T-helper 1 cell treated with Interleukin-12 subunit alpha and Interleukin-12 subunit beta and Interleukin-4 antibody, amounts not matched to agents 30 μg/mL and 1 μg/mL, for 36 hours (primary cell): ENCODE data around the gene PRDM7.
"Not testable (repeated sequence)": the region's sequence is repeated elsewhere in the genome, so short reads cannot be mapped to it uniquely, and the experiment has no call there.

Source experiments
- H3K27ac Mint-ChIP-seq: one replicate; pipeline ENCODE4 v1.8.0; 2021; ENCODE audit warnings: mild to moderate bottlenecking, mixed read lengths
- H3K27me3 Mint-ChIP-seq: one replicate; pipeline ENCODE4 v1.8.0; 2021; ENCODE audit warnings: low read depth, mixed read lengths
- H3K36me3 Mint-ChIP-seq: one replicate; pipeline ENCODE4 v1.8.0; 2021; ENCODE audit warnings: low read depth, mixed read lengths
- H3K4me1 Mint-ChIP-seq: one replicate; pipeline ENCODE4 v1.8.0; 2021; ENCODE audit warnings: low read depth, mixed read lengths
- H3K4me3 Mint-ChIP-seq: one replicate; pipeline ENCODE4 v1.8.0; 2021; ENCODE audit warnings: mild to moderate bottlenecking, moderate library complexity, mixed read lengths
- H3K9me3 Mint-ChIP-seq: one replicate; pipeline ENCODE4 v1.8.0; 2021; ENCODE audit warnings: mixed read lengths

The PRDM7 gene

GRCh38 chr16:90092781-90093180, 15.7 kb upstream of the PRDM7 start:
- not testable (repeated sequence) for H3K27ac Mint-ChIP-seq

DNA sequence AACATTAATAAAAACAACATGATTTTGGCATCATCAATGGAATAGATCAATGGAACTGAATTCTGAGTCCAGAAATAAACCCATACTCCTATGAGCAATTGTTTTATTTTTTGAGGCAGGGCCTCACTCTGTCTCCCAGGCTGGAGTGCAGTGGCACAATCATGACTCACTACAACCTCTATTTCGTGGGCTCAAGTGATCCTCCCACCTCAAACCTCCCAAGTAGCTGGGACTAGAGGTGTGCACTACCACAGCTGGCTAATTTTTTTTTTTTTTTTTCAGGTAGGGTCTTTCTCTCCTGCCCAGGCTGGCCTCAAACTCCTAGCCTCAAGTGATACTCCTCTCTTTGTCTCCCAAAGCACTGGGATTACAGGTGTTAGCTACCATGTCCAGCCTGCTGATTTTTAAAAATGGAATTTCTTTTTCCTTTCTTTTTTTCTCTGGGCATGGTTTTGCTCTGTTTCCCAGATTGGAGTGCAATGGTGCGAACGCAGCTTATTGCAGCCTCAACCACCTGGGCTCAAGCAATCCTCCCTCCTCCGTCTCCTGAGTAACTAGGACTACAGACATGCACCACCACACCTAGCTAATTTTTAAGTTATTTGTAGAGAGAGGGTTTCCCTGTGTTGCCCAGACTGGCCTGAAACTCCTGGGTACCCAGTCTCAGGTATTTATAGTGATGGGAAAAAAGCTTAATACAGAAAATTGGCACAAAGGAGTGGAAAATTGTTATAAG, 7.3 kb upstream of the PRDM7 start:
- Mint-ChIP-seq H3K4me1 (peaks cover 6% of the 10 kb centered on the region), H3K4me3 (no peak overlapping the region), H3K27me3 (peaks cover 46% of the 10 kb centered on the region), H3K27ac (no peak overlapping the region), H3K36me3 (no peaks in the 10 kb centered on the region), H3K9me3 (no peaks in the 10 kb centered on the region)

More at GRCh38 chr16:90092781-90093180, 15.7 kb upstream of the PRDM7 start:
- H3K4me1 Mint-ChIP-seq, H3K9me3 Mint-ChIP-seq, H3K36me3 Mint-ChIP-seq, H3K4me3 Mint-ChIP-seq: not testable (repeated sequence)
- H3K27me3 Mint-ChIP-seq = peaks cover 14% of the 10 kb centered on the region

DNA sequence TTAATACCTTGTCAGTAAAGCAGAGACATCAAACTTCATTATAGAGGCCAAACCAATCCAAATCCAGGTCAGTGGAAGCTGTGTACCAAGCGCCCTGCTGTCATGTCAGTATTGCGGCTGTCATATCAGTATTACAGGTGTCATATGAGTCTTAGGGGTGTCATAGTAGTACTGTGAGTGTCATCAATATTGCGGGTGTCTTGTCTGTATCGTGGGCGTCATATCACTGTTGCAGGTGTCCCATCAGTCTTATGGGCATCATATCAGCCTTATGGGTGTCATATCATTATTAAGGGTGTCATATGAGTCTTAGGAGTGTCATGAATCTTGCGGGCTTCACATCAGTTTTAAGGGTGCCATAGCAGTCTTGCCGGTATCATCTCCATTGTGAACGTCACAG, 6.0 kb upstream of the PRDM7 start:
- peak overlapping the region; percentile 52 for H3K27ac Mint-ChIP-seq
- H3K36me3 Mint-ChIP-seq = no peaks in the 10 kb centered on the region
- H3K9me3 Mint-ChIP-seq = no peaks in the 10 kb centered on the region
- peaks cover 35% of the 10 kb centered on the region for H3K27me3 Mint-ChIP-seq
- peaks cover 10% of the 10 kb centered on the region for H3K4me1 Mint-ChIP-seq
- H3K4me3 Mint-ChIP-seq = peak overlapping the region; percentile 88

- H3K4me1 Mint-ChIP-seq = peaks cover 23% of the 10 kb centered on the region
- H3K4me3 Mint-ChIP-seq = peak overlapping the region; percentile 88
- H3K9me3 Mint-ChIP-seq = no peaks in the 10 kb centered on the region
- H3K27ac Mint-ChIP-seq = no peak overlapping the region
- H3K36me3 Mint-ChIP-seq = no peaks in the 10 kb centered on the region
- H3K27me3 Mint-ChIP-seq = peaks cover 29% of the 10 kb centered on the region
These were observed 4.5 kb upstream of the PRDM7 start for GRCh38 chr16:90081606-90081970.

- Mint-ChIP-seq H3K9me3 (no peaks in the 10 kb centered on the region), H3K4me1 (peaks cover 27% of the 10 kb centered on the region), H3K27me3 (peaks cover 33% of the 10 kb centered on the region), H3K36me3 (no peaks in the 10 kb centered on the region), H3K4me3 (no peak overlapping the region), H3K27ac (no peak overlapping the region)
These were observed 1.4 kb upstream of the PRDM7 start for GRCh38 chr16:90078579-90078895.

- peaks cover 33% of the 10 kb centered on the region for H3K27me3 Mint-ChIP-seq
- peak overlapping the region; percentile 77 for H3K27ac Mint-ChIP-seq
- no peaks in the 10 kb centered on the region for H3K9me3 Mint-ChIP-seq
- peaks cover 26% of the 10 kb centered on the region for H3K4me1 Mint-ChIP-seq
- peak overlapping the region; percentile 77 for H3K4me3 Mint-ChIP-seq
- H3K36me3 Mint-ChIP-seq = no peaks in the 10 kb centered on the region
These were observed 837 bp upstream of the PRDM7 start for GRCh38 chr16:90077757-90078578.

- Mint-ChIP-seq H3K4me3 (no peak overlapping the region), H3K4me1 (peaks cover 11% of the 10 kb centered on the region)
These were observed 4.6 kb downstream of the PRDM7 start for GRCh38 chr16:90072442-90073105.

GRCh38 chr16:90070440-90070839, 6.7 kb downstream of the PRDM7 start:
- Mint-ChIP-seq H3K9me3 (no peaks in the 10 kb centered on the region), H3K4me1 (no peaks in the 10 kb centered on the region), H3K4me3 (no peak overlapping the region), H3K27ac (no peak overlapping the region), H3K27me3 (peaks cover 23% of the 10 kb centered on the region), H3K36me3 (no peaks in the 10 kb centered on the region)

More at GRCh38 chr16:90072442-90073105, 4.6 kb downstream of the PRDM7 start:
- Mint-ChIP-seq H3K9me3 (no peaks in the 10 kb centered on the region), H3K27ac (no peak overlapping the region), H3K36me3 (no peaks in the 10 kb centered on the region), H3K27me3 (peaks cover 34% of the 10 kb centered on the region)

- Mint-ChIP-seq H3K36me3 (no peaks in the 10 kb centered on the region), H3K9me3 (no peaks in the 10 kb centered on the region), H3K27me3 (peaks cover 22% of the 10 kb centered on the region), H3K4me3 (no peak overlapping the region), H3K4me1 (no peaks in the 10 kb centered on the region), H3K27ac (no peak overlapping the region)
These were observed 15.7 kb downstream of the PRDM7 start for GRCh38 chr16:90061437-90061836.

DNA sequence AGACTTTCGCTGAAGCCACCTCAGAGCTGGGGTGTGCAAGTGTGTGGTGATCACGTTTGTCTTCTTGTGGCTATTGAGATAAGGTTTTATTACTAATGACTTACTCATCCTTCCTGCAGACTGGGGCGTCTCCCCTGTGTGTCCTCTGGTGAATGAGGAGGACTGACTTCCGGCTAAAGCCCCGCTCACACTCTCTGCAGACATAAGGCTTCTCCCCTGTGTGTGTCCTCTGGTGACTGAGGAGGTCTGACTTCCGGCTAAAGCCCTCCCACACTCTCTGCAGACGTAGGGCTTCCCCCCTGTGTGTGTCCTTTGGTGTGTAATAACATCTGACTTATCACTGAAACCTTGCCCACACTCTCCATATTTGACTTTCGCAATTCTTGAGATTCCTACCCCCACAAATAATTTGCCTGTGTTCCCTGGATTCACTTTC, 19.4 kb downstream of the PRDM7 start:
- Mint-ChIP-seq H3K27ac (no peak overlapping the region), H3K9me3 (peaks cover 23% of the 10 kb centered on the region), H3K27me3 (peaks cover 14% of the 10 kb centered on the region), H3K4me3 (no peak overlapping the region), H3K4me1 (no peaks in the 10 kb centered on the region), H3K36me3 (no peaks in the 10 kb centered on the region)

- H3K4me3 Mint-ChIP-seq, H3K4me1 Mint-ChIP-seq, H3K27ac Mint-ChIP-seq, H3K36me3 Mint-ChIP-seq, H3K27me3 Mint-ChIP-seq: not testable (repeated sequence)
- H3K9me3 Mint-ChIP-seq = peaks cover 23% of the 10 kb centered on the region
These were observed 20.6 kb downstream of the PRDM7 start for GRCh38 chr16:90056521-90056920.

DNA sequence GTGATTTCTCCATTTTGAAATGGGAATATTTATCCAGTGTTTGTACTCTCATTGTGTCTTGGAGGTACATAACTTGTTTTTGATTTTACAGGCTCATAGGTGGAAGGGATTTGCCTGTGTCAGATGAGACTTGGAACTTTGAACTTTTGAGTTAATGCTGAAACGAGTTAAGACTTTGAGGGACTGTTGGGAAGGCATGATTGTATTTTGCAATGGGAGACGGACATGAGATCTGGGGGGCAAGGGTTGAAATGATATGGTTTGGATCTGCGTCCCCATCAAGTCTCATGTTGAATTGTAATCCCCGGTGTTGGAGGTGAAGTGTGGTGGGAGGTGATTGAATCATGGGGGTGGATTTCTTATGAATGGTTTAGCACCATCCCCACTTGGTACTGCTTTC, 21.8 kb downstream of the PRDM7 start:
- H3K4me1 Mint-ChIP-seq = no peaks in the 10 kb centered on the region
- peaks cover 23% of the 10 kb centered on the region for H3K9me3 Mint-ChIP-seq
- H3K36me3 Mint-ChIP-seq = no peaks in the 10 kb centered on the region
- no peak overlapping the region for H3K4me3 Mint-ChIP-seq
- H3K27ac Mint-ChIP-seq = no peak overlapping the region
- H3K27me3 Mint-ChIP-seq = peaks cover 4% of the 10 kb centered on the region

DNA sequence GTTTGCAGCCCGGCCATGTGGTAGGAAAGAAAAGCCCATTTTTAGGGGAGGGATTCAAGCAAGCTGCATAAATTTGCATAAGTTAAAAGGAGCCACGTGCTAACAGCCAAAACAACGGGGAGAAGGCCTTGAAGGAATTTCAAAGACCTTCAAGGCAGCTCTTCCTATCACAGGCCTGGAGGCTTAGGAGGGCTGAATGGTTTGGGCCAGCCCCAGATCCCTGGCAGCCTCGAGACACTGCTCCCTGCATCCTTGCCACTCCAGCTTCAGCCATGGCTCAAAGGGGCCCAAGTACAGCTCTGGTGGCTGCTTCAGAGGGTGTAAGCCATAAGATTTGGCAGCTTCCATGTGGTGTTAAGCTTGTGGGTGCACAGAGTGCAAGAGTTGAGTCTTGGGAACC, 22.6 kb downstream of the PRDM7 start:
- H3K4me1 Mint-ChIP-seq = no peaks in the 10 kb centered on the region
- peaks cover 2% of the 10 kb centered on the region for H3K27me3 Mint-ChIP-seq
- no peaks in the 10 kb centered on the region for H3K36me3 Mint-ChIP-seq
- H3K4me3 Mint-ChIP-seq = no peak overlapping the region
- peaks cover 23% of the 10 kb centered on the region for H3K9me3 Mint-ChIP-seq
- no peak overlapping the region for H3K27ac Mint-ChIP-seq

DNA sequence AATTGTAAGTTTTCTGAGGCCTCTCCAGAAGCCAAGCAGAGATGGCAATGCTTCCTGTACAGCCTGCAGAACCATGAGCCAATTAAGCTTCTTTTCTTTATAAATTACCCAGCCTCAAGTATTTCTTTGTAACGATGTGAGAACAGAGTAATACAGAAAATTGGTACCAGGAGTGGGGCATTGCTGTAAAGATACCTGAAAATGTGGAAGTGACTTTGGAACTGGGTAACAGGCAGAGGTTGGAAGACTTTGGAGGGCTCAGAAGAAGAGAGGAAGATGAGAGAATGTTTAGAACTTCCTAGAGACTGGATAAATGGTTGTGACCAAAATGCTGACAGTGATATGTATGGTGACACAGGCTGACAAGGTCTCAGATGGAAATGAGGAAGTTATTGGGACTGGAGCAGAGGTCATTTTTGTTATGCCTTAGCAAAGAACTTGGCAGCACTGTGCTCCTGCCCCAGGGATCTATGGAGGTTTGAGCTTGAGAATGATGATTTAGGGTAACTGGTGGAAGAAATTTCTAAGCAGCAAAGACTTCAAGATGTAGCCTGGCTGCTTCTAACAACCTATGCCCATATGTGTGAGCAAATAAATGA, 23.1 kb downstream of the PRDM7 start:
- no peaks in the 10 kb centered on the region for H3K4me1 Mint-ChIP-seq
- peaks cover 3% of the 10 kb centered on the region for H3K27me3 Mint-ChIP-seq
- H3K36me3 Mint-ChIP-seq = no peaks in the 10 kb centered on the region
- no peak overlapping the region for H3K4me3 Mint-ChIP-seq
- H3K27ac Mint-ChIP-seq = no peak overlapping the region
- H3K9me3 Mint-ChIP-seq = peaks cover 23% of the 10 kb centered on the region
